SHP77 (cell line): ENCODE results near the gene SPPL2A.
"Not testable (repeated sequence)": the region's sequence is repeated elsewhere in the genome, so short reads cannot be mapped to it uniquely, and the experiment has no call there.

Source experiments
- DNase-seq, 2 experiments: peaks; one replicate each; lab custom pipeline; 2025; lab: John Stamatoyannopoulos, UW

Gene SPPL2A, protein sequence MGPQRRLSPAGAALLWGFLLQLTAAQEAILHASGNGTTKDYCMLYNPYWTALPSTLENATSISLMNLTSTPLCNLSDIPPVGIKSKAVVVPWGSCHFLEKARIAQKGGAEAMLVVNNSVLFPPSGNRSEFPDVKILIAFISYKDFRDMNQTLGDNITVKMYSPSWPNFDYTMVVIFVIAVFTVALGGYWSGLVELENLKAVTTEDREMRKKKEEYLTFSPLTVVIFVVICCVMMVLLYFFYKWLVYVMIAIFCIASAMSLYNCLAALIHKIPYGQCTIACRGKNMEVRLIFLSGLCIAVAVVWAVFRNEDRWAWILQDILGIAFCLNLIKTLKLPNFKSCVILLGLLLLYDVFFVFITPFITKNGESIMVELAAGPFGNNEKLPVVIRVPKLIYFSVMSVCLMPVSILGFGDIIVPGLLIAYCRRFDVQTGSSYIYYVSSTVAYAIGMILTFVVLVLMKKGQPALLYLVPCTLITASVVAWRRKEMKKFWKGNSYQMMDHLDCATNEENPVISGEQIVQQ

GRCh38 chr15:50765195-50765967 is at the start of gene SPPL2A:
Gene SPPL2A (minus strand): TSS chr15:50765706. CDS start chr15:50765533, 173 bp downstream.
- DNase-seq = peak; percentile 80 to 85

DNA sequence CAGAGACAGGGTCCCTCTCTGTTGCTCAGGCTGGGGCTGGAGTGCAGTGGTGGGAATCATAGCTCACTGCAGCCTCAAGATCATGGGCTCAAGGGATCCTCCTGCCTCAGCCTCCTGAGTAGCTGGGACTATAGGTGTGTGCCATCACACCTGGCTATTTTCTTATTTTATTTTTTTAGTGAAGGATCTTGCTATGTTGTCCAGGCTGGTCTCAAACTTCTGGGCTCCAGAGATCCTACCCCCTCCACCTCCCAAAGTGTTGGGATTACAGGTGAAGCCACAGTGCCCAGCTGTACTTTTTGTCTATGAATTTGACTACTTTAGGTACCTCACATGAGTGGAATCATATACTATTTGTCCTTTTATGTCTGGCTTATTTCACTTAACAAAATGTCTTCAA is 49.1 kb upstream of the SPPL2A start:
- no peak for DNase-seq

DNA sequence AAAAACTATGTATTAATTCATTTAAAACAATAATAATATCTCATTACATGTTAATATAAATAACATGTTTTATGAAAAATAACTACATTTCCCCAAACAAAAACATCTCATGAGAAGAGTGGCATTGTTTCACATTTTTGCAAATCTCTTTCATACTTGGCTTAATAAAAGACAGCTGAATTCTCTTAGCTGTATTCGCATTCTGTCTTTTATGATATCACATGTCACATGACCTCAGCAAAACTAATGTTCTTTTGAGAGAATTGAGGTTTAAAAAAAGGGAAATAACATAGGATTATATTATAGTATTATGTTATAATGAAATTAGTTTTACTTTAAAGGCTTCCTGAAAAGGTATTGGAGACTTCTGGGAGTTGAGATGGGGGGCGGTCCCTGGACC is 48.4 kb upstream of the SPPL2A start:
- no peak for DNase-seq

DNA sequence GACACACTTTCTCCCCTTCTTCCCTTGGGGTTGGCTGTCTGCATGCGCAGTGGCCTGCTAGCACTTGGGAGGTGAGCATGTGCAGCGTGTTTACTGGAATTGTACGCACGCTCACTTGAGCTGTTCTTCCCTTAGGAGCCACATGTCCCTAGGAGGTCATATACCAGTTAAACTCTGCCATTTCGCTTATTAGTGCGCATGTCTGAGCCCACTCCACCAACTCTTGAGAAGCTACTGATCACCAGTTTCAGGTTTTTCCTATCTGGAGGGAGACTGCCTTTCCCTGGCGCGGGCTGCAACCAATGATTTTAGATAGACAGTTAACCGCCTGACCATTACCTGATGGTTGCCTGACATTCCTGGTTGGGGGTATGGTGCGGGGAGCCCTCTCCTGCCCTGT is 47.6 kb upstream of the SPPL2A start:
- no peak for DNase-seq

DNA sequence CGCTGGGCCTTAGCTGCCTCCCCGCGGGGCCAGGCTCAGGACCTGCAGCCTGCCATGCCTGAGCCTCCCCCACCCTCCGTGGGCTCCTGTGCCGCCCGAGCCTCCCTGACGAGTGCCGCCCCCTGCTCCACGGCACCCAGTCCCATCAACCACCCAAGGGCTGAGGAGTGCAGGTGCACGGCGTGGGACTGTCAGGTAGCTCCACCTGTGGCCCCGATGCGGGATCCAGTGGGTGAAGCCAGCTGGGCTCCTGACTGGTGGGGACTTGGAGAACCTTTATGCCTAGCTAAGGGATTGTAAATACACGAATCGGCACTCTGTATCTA is 46.6 kb upstream of the SPPL2A start:
- DNase-seq = not testable (repeated sequence)

GRCh38 chr15:50811461-50812180 is 46.1 kb upstream of the SPPL2A start:
- DNase-seq = not testable (repeated sequence)

DNA sequence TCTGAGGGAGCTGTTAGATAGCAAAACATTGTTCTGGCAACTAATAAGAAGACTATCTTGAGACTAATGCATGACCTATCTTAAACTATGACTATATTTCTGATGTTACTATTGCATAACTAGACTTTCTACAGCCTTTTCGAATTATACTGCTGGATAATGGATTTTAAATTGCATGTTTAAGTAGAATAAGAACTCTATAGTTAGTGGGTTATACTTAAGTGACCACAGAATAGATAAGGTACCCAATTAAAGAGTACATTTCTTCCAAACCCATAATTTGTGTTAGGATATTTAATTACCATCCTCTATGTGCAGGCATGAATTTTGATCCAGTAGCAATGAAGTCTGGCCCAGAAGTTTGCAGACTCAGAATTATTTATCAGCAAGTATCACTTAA is 44.6 kb upstream of the SPPL2A start:
- no peak for DNase-seq

DNA sequence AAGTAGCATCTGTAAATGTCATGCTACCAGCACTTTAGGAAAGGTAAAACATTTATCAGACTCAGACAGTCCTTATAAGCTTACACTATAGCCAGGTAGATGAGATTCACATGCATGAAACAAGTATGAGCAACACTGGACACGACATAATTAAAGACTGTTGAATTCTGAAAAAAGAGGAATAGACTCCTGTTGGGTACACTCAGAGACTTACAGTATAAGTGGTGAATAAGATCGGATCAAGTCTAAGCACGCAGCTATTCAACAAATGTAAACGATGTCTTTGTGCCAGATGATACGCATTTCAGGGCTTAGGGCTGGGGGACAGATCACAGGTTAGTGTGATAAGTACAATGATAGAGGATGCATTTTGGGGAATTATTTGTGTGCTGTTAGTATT is 43.2 kb upstream of the SPPL2A start:
- no peak for DNase-seq

- DNase-seq = no peak
Measured at GRCh38 chr15:50803479-50804180, 38.1 kb upstream of the SPPL2A start.

DNA sequence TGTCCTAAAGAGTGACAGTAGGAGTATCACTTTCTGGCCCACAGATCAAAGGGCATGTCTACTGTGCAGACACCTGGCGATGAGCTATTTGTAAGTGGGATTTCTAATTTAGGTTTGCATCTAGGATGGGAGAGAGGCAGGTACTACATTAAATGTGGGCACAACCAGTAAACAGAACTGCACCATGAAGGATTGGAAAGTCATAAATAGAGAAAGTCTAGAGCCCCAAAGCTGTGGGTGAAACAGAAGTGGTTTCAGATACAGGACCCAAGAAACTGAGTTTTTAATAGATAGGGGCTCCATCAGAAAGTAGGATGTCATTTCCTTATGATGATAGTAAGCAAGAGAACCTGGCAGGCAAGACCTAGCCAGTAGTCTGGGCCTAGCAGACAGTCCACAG is 35.2 kb upstream of the SPPL2A start:
- DNase-seq = no peak

- no peak for DNase-seq
Measured at GRCh38 chr15:50798684-50799083, 33.2 kb upstream of the SPPL2A start.

DNA sequence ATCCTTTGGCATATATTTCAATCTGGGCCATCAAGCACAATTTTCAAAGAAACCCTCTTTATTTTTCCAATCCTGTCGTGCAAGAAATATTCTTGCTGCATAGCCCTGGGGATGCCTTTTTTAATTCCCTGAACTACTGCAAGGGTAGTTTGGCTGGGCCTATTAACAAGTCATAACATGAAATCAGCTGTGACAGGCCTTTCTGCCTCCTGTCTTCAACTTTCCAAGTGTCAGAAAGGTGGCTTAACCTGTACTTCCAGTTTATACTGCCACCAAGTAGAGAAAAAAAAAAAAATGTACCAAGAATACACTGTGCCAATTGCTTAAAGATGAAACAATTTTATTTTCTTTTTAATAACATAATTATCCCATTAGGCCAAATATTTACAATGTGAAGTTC is 32.4 kb upstream of the SPPL2A start:
- DNase-seq = no peak

GRCh38 chr15:50791486-50791885 is 26.0 kb upstream of the SPPL2A start:
- no peak for DNase-seq

GRCh38 chr15:50790778-50791453 is 25.4 kb upstream of the SPPL2A start:
- DNase-seq = no peak

- DNase-seq = no peak
Measured at GRCh38 chr15:50786871-50787270, 21.4 kb upstream of the SPPL2A start.

GRCh38 chr15:50786438-50786837 is 20.9 kb upstream of the SPPL2A start:
- no peak for DNase-seq

- no peak for DNase-seq
Measured at GRCh38 chr15:50783895-50784294, 18.4 kb upstream of the SPPL2A start.

DNA sequence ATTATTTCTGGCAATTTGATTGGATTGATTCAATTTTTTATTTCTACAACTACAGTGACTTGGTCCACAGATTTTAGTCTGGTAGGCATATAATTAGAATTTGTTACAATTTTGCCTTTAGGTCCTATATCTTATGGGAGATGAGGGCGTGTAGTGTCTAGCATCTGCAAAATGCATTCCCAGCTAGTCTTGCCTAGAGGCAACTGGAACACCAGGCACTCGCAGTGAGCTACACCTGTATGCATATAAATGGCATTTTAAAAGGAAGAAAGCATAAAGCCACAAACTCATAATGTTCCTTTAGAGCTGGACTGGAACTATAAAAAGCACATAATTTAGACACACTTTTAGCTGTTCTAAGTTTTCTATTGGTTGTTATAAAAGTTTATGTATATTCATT is 17.9 kb upstream of the SPPL2A start:
- no peak for DNase-seq

GRCh38 chr15:50778086-50778485 is 12.6 kb upstream of the SPPL2A start:
- no peak for DNase-seq

DNA sequence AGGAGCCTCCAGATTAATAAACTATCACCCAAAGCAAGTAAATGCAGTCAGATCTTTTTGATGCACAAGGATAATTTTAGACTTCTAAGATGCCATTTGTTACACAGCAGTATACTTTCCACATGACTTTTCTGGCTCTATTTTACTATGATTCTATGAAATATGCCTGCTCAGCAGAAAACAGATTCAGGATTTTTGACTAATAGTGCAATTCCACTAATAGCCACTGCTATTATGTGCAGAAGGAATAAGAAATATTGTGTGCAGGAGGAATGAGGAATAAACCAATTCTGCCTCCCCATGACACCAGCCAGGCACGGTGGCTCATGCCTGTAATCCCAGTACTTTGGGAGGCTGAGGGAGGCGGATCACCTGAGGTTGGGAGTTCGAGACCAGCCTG is 11.5 kb upstream of the SPPL2A start:
- no peak for DNase-seq

DNA sequence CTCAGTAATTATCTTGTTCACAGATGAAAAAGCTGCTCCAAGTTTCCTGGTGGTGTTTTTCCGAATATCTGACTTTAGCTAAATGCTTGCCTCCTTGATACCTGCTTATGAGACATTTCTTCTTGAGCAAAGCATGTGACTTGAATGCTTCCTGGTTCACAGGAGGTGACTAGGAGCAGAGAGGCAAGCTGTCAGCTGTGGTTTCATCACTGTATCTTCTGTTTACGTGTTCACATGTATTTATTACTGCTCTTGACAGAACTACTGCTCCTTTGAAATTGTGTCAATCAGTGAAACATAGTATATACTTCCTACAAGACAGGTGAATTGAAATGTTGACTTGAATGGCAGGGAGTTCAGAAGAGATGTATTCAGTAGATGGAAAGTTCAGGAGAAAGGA is 8.9 kb upstream of the SPPL2A start:
- no peak for DNase-seq
